Smooth muscle cell (in vitro differentiated cells): ENCODE measurements around the gene GALNT18. TPM values are rescaled to one million over a fixed set of nuclear protein-coding genes. Genes with fewer than 3 reads are reported as not detected.

Experiments
- DNase-seq: peaks from one replicate; lab custom pipeline; 2025; ENCODE audit not compliant: unreplicated experiment; lab: John Stamatoyannopoulos, UW
- H2AFZ ChIP-seq: fragments of 200-600 bp; sonication (generic); 2 replicates; pipeline ENCODE4 v1.6.0; 2016; ENCODE audit warnings: antibody characterized with exemption, low read depth, mild to moderate bottlenecking
- H3F3A ChIP-seq: fragments of 200-600 bp; sonication (generic); 2 replicates; pipeline ENCODE4 v1.6.0; 2017; ENCODE audit warnings: antibody characterized with exemption, low read depth
- H3K27ac ChIP-seq: fragments of 200-600 bp; sonication (generic); 2 replicates; pipeline ENCODE4 v1.5.1; 2016; ENCODE audit warnings: low read depth, mild to moderate bottlenecking
- H3K27me3 ChIP-seq: fragments of 200-600 bp; sonication (generic); 2 replicates; pipeline ENCODE4 v1.6.1; 2016; ENCODE audit warnings: low read depth, mild to moderate bottlenecking
- H3K36me3 ChIP-seq: fragments of 200-600 bp; sonication (generic); 2 replicates; pipeline ENCODE4 v1.5.1; 2016; ENCODE audit warnings: low read depth
- H3K4me1 ChIP-seq: fragments of 200-600 bp; sonication (generic); 2 replicates; pipeline ENCODE4 v1.5.1; 2016; ENCODE audit warnings: low read depth
- H3K4me2 ChIP-seq: fragments of 200-600 bp; sonication (generic); 2 replicates; pipeline ENCODE4 v1.6.0; 2016; ENCODE audit warnings: mild to moderate bottlenecking
- H3K4me3 ChIP-seq: fragments of 200-600 bp; sonication (generic); 2 replicates; pipeline ENCODE4 v1.5.1; 2016; ENCODE audit warnings: mild to moderate bottlenecking
- H3K79me2 ChIP-seq: fragments of 200-600 bp; sonication (generic); 2 replicates; pipeline ENCODE4 v1.6.0; 2016; ENCODE audit warnings: low read depth, mild to moderate bottlenecking
- H3K9ac ChIP-seq: fragments of 200-600 bp; sonication (generic); 2 replicates; pipeline ENCODE4 v1.6.0; 2016; ENCODE audit warnings: low read depth
- H3K9me3 ChIP-seq: fragments of 200-600 bp; sonication (generic); replicated peaks from 2 replicates; pipeline ENCODE4 v1.5.1; 2016; ENCODE audit warnings: low read depth
- H4K20me1 ChIP-seq: fragments of 200-600 bp; sonication (generic); 2 replicates; pipeline ENCODE4 v1.6.0; 2016; ENCODE audit warnings: low read depth
- WGBS: methylation state at CpG from one replicate; pipeline ENCODE4 v1.1.7; 2016; ENCODE audit warnings: low lambda C conversion rate; 5-methylcytosine and 5-hydroxymethylcytosine counted together
- polyA plus RNA-seq: library from polyadenylated mRNA; unstranded; fragments of >200 nt; fragmentation: Nextera tagmentation; extraction: Ambion mirVana; gene quantifications from 2 replicates; pipeline ENCODE4 v1.2.1, GENCODE V29; 2016
- total RNA-seq: library from RNA; depleted of rRNA; stranded (reverse); fragments of >200 nt; gene quantifications from 2 replicates; pipeline ENCODE4 v1.2.3, GENCODE V29; 2014
- TF ChIP-seq, protein P1 (sequence below): fragments of 200-600 bp; sonication (generic); IDR thresholded peaks from 2 replicates; pipeline ENCODE4 v1.5.1; 2017; ENCODE audit warnings: borderline replicate concordance, mild to moderate bottlenecking, antibody characterized with exemption; ENCODE audit not compliant: insufficient read depth, poor library complexity, severe bottlenecking

GALNT18 gene
- total and polyA plus RNA-seq, 2 experiments from 2014 or later: 11.5 to 16.3 TPM

- no peak overlapping the region for H3K4me2 ChIP-seq
- TF ChIP-seq, protein P1, sequence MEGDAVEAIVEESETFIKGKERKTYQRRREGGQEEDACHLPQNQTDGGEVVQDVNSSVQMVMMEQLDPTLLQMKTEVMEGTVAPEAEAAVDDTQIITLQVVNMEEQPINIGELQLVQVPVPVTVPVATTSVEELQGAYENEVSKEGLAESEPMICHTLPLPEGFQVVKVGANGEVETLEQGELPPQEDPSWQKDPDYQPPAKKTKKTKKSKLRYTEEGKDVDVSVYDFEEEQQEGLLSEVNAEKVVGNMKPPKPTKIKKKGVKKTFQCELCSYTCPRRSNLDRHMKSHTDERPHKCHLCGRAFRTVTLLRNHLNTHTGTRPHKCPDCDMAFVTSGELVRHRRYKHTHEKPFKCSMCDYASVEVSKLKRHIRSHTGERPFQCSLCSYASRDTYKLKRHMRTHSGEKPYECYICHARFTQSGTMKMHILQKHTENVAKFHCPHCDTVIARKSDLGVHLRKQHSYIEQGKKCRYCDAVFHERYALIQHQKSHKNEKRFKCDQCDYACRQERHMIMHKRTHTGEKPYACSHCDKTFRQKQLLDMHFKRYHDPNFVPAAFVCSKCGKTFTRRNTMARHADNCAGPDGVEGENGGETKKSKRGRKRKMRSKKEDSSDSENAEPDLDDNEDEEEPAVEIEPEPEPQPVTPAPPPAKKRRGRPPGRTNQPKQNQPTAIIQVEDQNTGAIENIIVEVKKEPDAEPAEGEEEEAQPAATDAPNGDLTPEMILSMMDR: no peak
- DNase-seq: no peak
- H3F3A ChIP-seq: no peaks in the 10 kb centered on the region
- peak overlapping the region; percentile 43 for H3K27ac ChIP-seq
- peaks cover 9% of the 10 kb centered on the region for H3K4me1 ChIP-seq
- peak overlapping the region; percentile 39 for H3K9ac ChIP-seq
- H2AFZ ChIP-seq: no peak overlapping the region
- no peaks in the 10 kb centered on the region for H4K20me1 ChIP-seq
- no peak overlapping the region for H3K4me3 ChIP-seq
- H3K79me2 ChIP-seq: no peaks in the 10 kb centered on the region
- no peaks in the 10 kb centered on the region for H3K36me3 ChIP-seq
- no peaks in the 10 kb centered on the region for H3K9me3 ChIP-seq
- WGBS: 46% methylated on average over 9 of the region's 9 CpGs
- no peaks in the 10 kb centered on the region for H3K27me3 ChIP-seq
Measured at GRCh38 chr11:11243590-11244469, 378.0 kb downstream of the GALNT18 start.

GRCh38 chr11:11243209-11243589, 378.6 kb downstream of the GALNT18 start:
- Histone ChIP-seq H4K20me1 (no peaks in the 10 kb centered on the region), H3F3A (no peaks in the 10 kb centered on the region), H3K9ac (peak overlapping the region; percentile 5), H3K79me2 (no peaks in the 10 kb centered on the region), H3K27me3 (no peaks in the 10 kb centered on the region), H3K4me2 (no peak overlapping the region), H3K27ac (no peak overlapping the region), H3K36me3 (no peaks in the 10 kb centered on the region), H3K4me3 (no peak overlapping the region), H2AFZ (no peak overlapping the region), H3K9me3 (no peaks in the 10 kb centered on the region), H3K4me1 (peaks cover 9% of the 10 kb centered on the region)
- DNase-seq: no peak
- TF ChIP-seq, protein P1: no peak
- WGBS: 87% methylated on average over 6 of the region's 6 CpGs

GRCh38 chr11:11241284-11241683, 380.5 kb downstream of the GALNT18 start:
- TF ChIP-seq, protein P1: no peak
- H4K20me1 ChIP-seq: no peaks in the 10 kb centered on the region
- H3K27me3 ChIP-seq: no peaks in the 10 kb centered on the region
- H3K9ac ChIP-seq: no peak overlapping the region
- no peak overlapping the region for H3K27ac ChIP-seq
- H2AFZ ChIP-seq: no peak overlapping the region
- H3K4me1 ChIP-seq: peaks cover 9% of the 10 kb centered on the region
- H3K36me3 ChIP-seq: no peaks in the 10 kb centered on the region
- 94% methylated on average over 2 of the region's 2 CpGs for WGBS
- no peaks in the 10 kb centered on the region for H3K9me3 ChIP-seq
- no peaks in the 10 kb centered on the region for H3F3A ChIP-seq
- no peak for DNase-seq
- no peak overlapping the region for H3K4me3 ChIP-seq
- H3K79me2 ChIP-seq: no peaks in the 10 kb centered on the region
- no peak overlapping the region for H3K4me2 ChIP-seq

GRCh38 chr11:11239959-11240358, 381.8 kb downstream of the GALNT18 start:
- Histone ChIP-seq H3K79me2 (no peaks in the 10 kb centered on the region), H3K9ac (no peak overlapping the region), H3K9me3 (no peaks in the 10 kb centered on the region), H3K27me3 (no peaks in the 10 kb centered on the region), H3K27ac (no peak overlapping the region), H2AFZ (no peak overlapping the region), H3K4me3 (no peak overlapping the region), H3F3A (no peaks in the 10 kb centered on the region), H3K4me1 (peaks cover 9% of the 10 kb centered on the region), H3K4me2 (no peak overlapping the region), H3K36me3 (no peaks in the 10 kb centered on the region), H4K20me1 (no peaks in the 10 kb centered on the region)
- no peak for DNase-seq
- 86% methylated on average over 1 of the region's 1 CpG for WGBS
- TF ChIP-seq, protein P1: no peak
